Measurements from ENCODE around the gene TTLL1.
"Not testable (repeated sequence)": the region's sequence is repeated elsewhere in the genome, so short reads cannot be mapped to it uniquely, and the experiment has no call there.

Gene TTLL1

GRCh38 chr22:43077121-43077877 is 11.9 kb downstream of the TTLL1 start:
- DNase-seq = no peak

DNA sequence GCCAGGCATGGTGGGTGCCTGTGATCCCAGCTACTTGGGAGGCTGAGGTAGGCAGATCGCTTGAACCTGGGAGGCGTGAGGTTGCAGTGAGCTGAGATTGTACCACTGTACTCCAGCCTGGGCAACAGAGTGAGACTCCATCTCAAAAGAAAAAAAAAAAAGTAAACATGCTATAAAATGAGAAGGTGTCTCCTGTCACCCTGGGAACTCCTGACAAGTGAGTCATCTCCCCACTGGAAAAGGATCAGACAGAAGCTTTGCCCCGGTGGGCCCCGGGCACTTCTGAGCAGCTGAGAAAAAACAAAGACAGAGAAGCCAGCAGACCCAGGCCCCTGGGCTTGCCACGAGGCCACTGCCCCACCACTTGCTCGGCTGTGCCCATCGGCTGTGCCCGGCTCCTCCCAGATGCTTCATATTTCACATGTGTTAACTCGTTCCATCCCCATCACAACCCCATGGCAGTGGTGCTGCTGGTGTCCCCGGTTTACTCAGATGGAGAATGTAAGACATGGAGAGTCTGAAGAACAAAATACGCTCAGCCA is 22.3 kb downstream of the TTLL1 start:
- DNase-seq = no peak

DNA sequence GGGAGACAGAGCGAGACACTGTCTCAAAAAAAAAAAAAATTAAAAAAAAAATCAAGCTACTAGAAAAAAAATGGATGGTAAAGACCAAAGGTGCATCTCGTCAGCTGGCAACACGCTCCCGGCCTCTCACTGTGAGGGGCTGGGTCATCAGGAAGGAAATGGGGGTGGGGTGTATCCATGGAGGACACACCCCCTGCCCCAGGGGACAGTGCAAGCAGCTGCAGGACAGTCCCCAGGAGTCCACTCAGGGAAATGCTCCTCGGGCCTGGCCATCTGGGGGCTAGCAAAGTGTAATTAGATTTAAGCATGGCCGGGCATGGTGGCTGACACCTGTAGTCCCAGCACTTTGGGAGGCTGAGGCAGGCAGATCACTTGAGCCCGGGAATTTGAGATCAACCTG is 23.1 kb downstream of the TTLL1 start:
- DNase-seq = no peak

GRCh38 chr22:43060183-43060582 is 29.0 kb downstream of the TTLL1 start:
- no peak for DNase-seq

DNA sequence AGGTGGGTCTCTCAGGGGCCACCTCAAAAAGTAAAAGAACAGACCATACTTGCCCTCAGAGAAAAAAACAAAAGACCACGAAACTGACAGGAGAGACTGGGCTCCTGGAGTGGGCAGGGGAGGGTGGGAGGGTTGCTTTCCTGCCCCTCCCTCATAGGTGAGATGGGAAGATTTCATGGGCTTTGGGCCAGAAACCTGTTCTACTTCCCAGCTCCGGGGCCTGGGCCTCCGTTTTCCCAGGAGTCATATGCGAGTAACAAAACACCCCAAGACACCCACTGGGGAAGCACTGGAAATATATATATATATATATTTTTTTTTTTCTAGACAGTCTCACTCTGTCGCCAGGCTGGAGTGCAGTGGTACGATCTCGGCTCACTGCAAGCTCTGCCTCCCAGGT is 31.6 kb downstream of the TTLL1 start:
- DNase-seq = no peak

DNA sequence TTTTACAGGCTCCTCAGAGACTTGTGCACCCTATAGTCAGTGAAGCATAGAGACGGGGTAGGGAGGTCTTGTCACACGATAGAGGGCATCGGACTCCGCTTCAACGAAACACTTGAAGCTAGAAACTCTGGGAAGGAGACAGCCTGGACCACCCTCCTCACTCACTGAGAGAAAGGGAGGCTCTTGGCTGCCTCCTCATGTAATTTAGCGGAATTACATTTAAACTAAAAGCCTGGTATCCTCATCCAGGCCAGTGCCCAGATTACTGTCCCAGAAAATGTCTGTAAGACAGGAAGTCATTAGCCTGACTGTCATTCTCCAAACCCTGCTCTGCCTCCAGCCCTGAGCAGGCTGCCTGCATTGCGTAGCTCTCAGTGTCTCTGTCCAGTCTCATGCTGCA is 36.0 kb downstream of the TTLL1 start:
- DNase-seq = no peak

DNA sequence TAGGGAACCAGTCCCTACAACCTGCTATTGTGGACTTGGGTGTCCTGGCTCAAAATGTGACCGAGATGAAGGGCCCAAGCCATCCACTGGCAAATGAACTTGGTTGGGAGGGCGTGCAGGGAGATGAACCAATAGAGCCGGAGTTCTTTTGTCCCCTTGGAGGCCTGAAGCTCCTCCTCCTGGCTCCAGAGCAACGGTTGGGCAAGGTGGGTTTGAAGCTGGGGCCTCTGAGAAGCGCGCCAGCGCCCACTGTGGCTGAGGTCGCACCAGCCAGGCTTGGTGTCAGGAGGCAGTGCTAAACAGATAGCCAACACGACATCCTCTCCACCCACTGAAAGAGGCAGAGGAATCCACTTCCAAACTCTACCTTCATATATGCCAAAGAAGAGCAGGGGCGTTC is 38.2 kb downstream of the TTLL1 start:
- DNase-seq = no peak

DNA sequence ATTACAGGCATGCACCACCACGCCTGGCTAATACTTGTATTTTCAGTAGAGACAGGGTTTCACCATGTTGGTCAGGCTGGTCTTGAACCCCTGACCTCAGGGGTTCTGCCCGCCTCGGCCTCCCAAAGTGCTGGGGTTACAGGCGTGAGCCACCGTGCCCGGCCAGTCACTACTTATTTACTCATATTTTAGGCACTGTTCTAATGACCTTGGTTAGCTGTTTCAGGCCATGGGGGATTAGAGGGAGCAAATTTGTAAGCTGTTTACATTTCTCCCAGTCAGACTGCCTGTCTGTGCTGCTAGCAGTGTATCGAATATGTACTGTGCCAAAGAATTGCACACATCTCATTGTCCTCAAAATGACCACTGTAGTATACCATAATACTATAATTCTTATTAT is 41.6 kb downstream of the TTLL1 start:
- DNase-seq = no peak

DNA sequence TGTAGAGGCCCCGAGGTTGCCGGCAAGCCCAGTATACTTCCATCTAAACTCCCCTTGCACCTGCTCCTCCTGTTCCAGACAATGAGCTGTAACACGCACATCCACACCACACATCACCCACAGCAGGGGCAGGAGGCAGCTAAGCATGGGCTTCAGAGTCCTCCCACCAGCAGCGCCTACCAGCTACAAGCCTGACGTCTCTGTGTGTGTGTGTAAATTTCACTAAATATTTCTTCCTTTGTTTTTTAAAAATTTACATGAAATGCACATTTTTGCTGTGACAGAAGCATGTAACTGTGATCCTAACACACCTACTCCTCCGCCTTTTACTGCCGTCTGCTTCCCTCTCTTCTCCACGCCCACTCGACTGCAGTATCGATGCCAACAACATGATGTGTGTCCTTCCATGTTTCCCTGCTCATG is 44.9 kb downstream of the TTLL1 start:
- no peak for DNase-seq

DNA sequence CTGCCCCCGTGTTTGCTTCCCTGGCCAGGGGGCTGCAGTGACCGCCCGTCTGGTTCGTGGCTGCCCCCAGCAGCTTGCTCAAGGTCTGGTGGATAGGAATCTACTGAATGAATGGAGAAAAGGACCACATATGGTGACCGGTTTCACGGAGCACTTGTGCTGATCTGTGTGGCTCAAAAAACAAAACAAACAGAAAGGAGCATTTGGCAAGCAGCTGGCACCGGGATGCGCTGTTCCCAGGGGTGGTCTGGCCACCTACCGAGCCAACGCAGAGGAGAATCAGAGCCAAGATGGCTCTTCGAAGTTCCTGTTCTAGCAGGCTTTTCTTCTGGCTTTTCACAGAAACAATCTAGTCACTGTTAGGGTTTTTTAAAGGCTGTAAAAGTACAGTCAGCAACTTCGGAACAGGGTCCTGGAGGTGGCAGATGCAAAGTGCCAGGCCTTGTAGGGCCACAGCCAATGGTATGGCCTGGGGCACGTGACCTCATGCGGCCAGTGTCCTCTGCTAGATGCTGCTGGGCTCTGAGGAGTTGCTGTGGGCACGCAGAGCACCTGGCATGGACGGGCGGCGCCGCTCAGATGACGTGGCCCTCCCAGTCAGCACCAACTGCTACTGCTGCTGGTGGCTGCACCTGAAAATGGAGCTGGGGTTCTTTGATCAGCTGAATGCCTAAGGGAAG is 47.0 kb downstream of the TTLL1 start:
- DNase-seq = no peak

DNA sequence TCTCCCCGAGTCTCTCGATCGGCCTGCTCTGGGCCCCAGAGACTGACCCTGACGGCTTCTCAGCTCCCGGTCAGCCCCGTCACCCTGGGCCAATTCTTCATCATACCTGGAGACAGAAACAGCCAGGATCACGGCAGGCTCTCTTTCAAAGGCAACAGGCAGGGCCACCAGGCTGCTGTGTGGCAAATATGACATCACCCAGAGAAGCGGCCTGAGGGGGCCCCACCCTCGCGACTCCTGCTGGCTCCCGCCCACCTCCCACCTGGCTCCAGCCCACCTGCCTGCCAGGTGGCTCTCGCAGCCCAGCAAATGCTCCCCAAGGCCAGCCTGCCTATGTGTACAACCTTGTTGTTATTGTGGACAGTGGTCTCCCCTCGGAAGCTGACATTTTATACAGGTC is 49.4 kb downstream of the TTLL1 start:
- no peak for DNase-seq

- no peak for DNase-seq
These were observed 50.9 kb downstream of the TTLL1 start for GRCh38 chr22:43038325-43038724.

- no peak for DNase-seq
These were observed 52.8 kb downstream of the TTLL1 start for GRCh38 chr22:43036282-43036829.

DNA sequence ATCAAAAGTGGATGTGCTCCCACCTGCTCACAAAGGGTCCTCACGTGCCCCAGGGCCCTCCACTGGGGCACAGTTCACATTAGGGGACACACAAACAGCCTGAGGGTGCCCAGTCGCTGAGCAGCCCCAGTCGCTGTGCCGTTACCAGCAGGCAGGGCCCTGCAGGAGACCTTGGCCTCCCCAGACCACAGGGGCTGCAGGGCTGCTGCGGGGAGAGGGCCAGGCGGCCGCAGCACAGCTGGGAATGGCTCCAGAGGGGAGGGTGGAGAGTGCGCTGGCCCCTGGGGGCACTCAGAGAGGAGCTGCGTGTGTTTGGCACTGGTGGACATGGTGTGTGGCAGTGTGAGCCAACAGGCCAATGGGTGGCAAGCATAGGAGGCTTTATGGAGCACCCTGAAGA is 53.9 kb downstream of the TTLL1 start:
- no peak for DNase-seq

DNA sequence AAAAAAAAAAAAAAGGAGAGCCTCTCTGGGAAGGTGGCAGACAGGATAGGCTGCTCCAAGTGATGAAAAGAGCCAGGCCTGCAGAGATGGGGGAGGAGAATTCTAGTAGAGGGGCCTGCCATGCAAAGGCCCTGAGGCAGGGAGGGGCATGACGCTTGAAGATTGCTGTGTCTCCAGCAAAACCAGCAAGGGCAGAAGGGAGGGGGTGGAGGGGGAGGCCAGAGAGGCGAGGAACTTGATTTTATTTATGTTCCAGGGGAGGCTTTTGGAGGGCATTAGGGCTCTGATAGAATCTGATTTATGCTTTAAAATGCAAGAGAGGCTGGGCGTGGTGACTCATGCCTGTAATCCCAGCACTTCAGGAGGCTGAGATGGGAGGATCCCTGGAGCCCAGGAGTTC is 57.6 kb downstream of the TTLL1 start:
- no peak for DNase-seq

GRCh38 chr22:43018615-43019014 is 70.6 kb downstream of the TTLL1 start:
- DNase-seq = no peak

DNA sequence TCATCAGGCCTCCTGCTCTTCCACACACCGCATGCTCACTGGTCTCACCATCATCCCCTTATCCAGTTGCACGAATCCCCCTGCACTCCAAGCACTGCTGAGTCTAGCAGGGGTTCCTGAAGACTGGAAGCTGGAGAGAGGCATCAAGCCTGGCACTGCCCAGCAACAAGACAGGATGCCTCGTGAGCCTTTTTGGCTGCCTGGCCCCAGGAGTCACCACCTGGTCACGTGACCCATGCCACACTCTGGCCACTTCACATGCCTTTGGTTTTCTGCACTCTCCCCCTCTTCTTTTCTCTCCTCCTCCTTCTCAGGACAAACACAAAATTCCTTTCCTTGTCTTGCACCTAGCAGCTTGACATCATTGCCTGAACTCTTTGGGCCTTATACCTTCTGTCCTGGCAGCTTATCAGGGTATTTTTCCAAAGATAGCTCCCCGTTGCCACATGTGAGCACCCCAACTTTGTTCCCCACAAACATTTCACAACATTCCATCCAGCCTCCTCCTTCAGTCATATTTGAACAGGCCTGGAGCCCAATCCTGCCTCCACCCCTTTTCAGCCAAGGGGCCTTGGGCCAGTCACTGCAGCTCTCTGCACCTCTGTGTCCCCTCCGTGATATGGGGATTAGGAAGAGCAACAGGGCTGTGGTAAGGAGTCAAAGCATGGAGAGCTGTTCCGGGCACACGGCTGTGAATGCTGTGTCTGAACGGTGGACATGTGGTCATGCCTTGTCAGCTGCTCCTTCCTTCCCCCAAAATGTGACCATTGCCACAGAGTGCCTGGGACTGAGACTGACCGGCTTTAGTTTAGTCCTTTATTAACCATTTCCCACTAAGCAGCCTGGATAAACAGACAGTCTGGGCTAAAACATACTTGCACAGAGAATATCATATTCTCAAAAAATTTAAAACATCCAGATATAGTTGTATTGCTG is 71.4 kb downstream of the TTLL1 start:
- no peak for DNase-seq

DNA sequence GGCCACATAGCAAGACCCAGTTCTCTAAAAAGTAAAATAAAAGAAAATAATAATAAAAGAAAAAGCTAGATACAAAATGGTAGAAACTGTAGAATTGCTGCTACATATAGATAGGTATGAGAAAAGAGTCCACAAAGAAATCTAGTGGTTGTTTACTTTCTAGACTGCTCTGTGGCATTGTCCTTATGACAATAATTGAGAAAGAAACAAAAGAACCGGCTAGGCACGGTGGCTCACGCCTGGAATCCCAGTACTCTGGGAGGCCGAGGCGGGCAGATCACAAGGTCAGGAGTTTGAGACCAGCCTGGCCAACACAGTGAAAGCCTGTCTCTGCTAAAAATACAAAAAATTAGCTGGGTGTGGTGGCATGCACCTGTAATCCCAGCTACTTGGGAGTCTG is 73.0 kb downstream of the TTLL1 start:
- not testable (repeated sequence) for DNase-seq

- no peak for DNase-seq
These were observed 73.5 kb downstream of the TTLL1 start for GRCh38 chr22:43015677-43016042.

GRCh38 chr22:43014869-43015676 is 74.1 kb downstream of the TTLL1 start, which contains the start of gene PACSIN2:
PACSIN2 (minus strand) TSS chr22:43015149; CDS start chr22:42912080, 103,069 bp downstream.
- peak; percentile 91 for DNase-seq

DNA sequence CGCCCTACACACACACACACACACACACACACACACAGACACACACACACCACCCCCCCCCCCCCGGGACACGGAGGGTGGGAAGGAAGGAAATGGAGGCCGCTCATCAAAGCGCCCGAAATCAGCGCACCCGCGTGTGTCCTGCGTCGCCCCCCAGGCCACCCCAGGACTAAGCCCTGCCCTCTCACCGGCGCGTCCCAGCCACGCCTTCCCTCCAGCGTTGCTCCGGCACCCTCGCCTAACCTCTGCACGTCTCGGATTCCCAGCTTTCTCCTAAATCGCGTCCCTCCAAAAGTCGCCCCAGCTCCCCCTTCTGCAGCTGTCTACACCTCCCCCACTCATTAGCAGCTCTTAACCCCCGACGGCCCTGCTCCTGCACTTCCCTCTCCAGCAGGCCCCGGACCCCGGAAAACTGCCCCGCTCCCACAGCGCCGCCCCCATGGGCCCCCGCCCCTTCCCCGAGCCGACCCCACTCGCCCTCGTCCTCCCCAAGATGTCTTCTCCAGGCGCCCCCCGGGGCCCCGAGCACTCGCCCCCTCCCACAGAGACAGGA is 74.8 kb downstream of the TTLL1 start:
- DNase-seq = peak; percentile 62
